WTC11 (cell line): ENCODE results near the gene FASTK. TPM values are rescaled to one million over a fixed set of nuclear protein-coding genes. Genes with fewer than 3 reads are reported as not detected.

Experiments
- AR ChIP-seq: fragments of 250-450 bp; sonication (Bioruptor Pico); IDR thresholded peaks from 2 replicates; pipeline ENCODE4 v1.9.0; 2021; ENCODE audit warnings: mild to moderate bottlenecking
- ATF3 ChIP-seq: sonication (generic); formaldehyde crosslinking; conservative IDR thresholded peaks from 2 replicates; pipeline ENCODE4 v1.8.1; 2022; ENCODE audit warnings: mild to moderate bottlenecking, missing genetic modification reagents
- ATF6 ChIP-seq: sonication (generic); formaldehyde crosslinking; IDR thresholded peaks from 2 replicates; pipeline ENCODE4 v1.8.1; 2023; ENCODE audit warnings: mild to moderate bottlenecking, missing genetic modification reagents
- CDX4 ChIP-seq: fragments of 250-450 bp; sonication (Bioruptor Pico); IDR thresholded peaks from 2 replicates; pipeline ENCODE4 v1.9.0; 2021; ENCODE audit warnings: moderate library complexity, mild to moderate bottlenecking, inconsistent platforms, borderline replicate concordance
- E2F1 ChIP-seq: sonication (generic); formaldehyde crosslinking; IDR thresholded peaks from 2 replicates; pipeline ENCODE4 v1.8.0; 2022; ENCODE audit warnings: mild to moderate bottlenecking, missing genetic modification reagents
- E2F5 ChIP-seq: sonication (generic); formaldehyde crosslinking; IDR thresholded peaks from 2 replicates; pipeline ENCODE4 v1.8.1; 2022; ENCODE audit warnings: mild to moderate bottlenecking, moderate library complexity, missing genetic modification reagents
- ERG ChIP-seq: fragments of 250-450 bp; sonication (Bioruptor Pico); IDR thresholded peaks from 2 replicates; pipeline ENCODE4 v1.8.0; 2021; ENCODE audit warnings: mild to moderate bottlenecking
- FOXK1 ChIP-seq: sonication (generic); formaldehyde crosslinking; IDR thresholded peaks from 2 replicates; pipeline ENCODE4 v1.8.0; 2022; ENCODE audit warnings: mild to moderate bottlenecking, moderate library complexity, missing genetic modification reagents
- GRHL2 ChIP-seq: fragments of 250-450 bp; sonication (Bioruptor Pico); IDR thresholded peaks from 2 replicates; pipeline ENCODE4 v1.8.0; 2022; ENCODE audit warnings: mild to moderate bottlenecking, moderate library complexity; ENCODE audit not compliant: insufficient replicate concordance, severe bottlenecking
- HMGA2 ChIP-seq: fragments of 250-450 bp; sonication (Bioruptor Pico); IDR thresholded peaks from 2 replicates; pipeline ENCODE4 v1.4.0; 2021; ENCODE audit warnings: mild to moderate bottlenecking, moderate library complexity
- IRF1 ChIP-seq: sonication (generic); formaldehyde crosslinking; IDR thresholded peaks from 2 replicates; pipeline ENCODE4 v1.8.0; 2023; ENCODE audit warnings: missing genetic modification reagents
- IRF2 ChIP-seq: sonication (generic); formaldehyde crosslinking; IDR thresholded peaks from 2 replicates; pipeline ENCODE4 v1.8.0; 2022; ENCODE audit warnings: low read depth, missing genetic modification reagents, borderline replicate concordance
- JUN ChIP-seq: sonication (generic); formaldehyde crosslinking; IDR thresholded peaks from 2 replicates; pipeline ENCODE4 v1.8.0; 2023; ENCODE audit warnings: mild to moderate bottlenecking, missing genetic modification reagents
- KAT7 ChIP-seq: sonication (generic); formaldehyde crosslinking; IDR thresholded peaks from 2 replicates; pipeline ENCODE4 v1.8.1; 2023; ENCODE audit warnings: missing genetic modification reagents, mild to moderate bottlenecking, borderline replicate concordance
- MLX ChIP-seq: sonication (generic); formaldehyde crosslinking; IDR thresholded peaks from 2 replicates; pipeline ENCODE4 v1.8.1; 2023; ENCODE audit warnings: mild to moderate bottlenecking, missing genetic modification reagents, moderate library complexity
- NFYB ChIP-seq: sonication (generic); formaldehyde crosslinking; conservative IDR thresholded peaks from 2 replicates; pipeline ENCODE4 v1.8.0; 2022; ENCODE audit warnings: low read depth, missing genetic modification reagents
- NR1H2 ChIP-seq: sonication (generic); formaldehyde crosslinking; IDR thresholded peaks from 2 replicates; pipeline ENCODE4 v1.9.0; 2021; ENCODE audit warnings: mild to moderate bottlenecking, moderate library complexity, missing genetic modification reagents
- NR2C2 ChIP-seq: sonication (generic); formaldehyde crosslinking; IDR thresholded peaks from 2 replicates; pipeline ENCODE4 v1.8.0; 2022; ENCODE audit warnings: mild to moderate bottlenecking, missing genetic modification reagents
- RELA ChIP-seq: sonication (generic); formaldehyde crosslinking; IDR thresholded peaks from 2 replicates; pipeline ENCODE4 v1.8.1; 2022; ENCODE audit warnings: missing genetic modification reagents, mild to moderate bottlenecking, borderline replicate concordance
- SMAD3 ChIP-seq: sonication (generic); formaldehyde crosslinking; IDR thresholded peaks from 2 replicates; pipeline ENCODE4 v1.8.0; 2022; ENCODE audit warnings: missing genetic modification reagents, mild to moderate bottlenecking, borderline replicate concordance
- TEAD4 ChIP-seq: sonication (generic); formaldehyde crosslinking; IDR thresholded peaks from 2 replicates; pipeline ENCODE4 v1.8.0; 2022; ENCODE audit warnings: mild to moderate bottlenecking, missing genetic modification reagents
- ZBTB21 ChIP-seq: sonication (generic); formaldehyde crosslinking; IDR thresholded peaks from 2 replicates; pipeline ENCODE4 v1.8.1; 2023; ENCODE audit warnings: mild to moderate bottlenecking, missing genetic modification reagents, borderline replicate concordance
- ZMAT4 ChIP-seq: fragments of 250-450 bp; sonication (Bioruptor Pico); IDR thresholded peaks from 2 replicates; pipeline ENCODE4 v1.9.0; 2021; ENCODE audit warnings: mild to moderate bottlenecking
- ZNF423 ChIP-seq: fragments of 250-450 bp; sonication (Bioruptor Pico); IDR thresholded peaks from 2 replicates; pipeline ENCODE4 v2.1.2; 2022; ENCODE audit warnings: mild to moderate bottlenecking, moderate library complexity
- ZNF512 ChIP-seq: sonication (generic); formaldehyde crosslinking; IDR thresholded peaks from 2 replicates; pipeline ENCODE4 v1.8.1; 2022; ENCODE audit warnings: missing genetic modification reagents, borderline replicate concordance
- total RNA-seq: library from RNA; stranded (reverse); gene quantifications from 3 replicates; pipeline ENCODE4 v1.2.3, GENCODE V29; 2021

The FASTK gene
- total RNA-seq, 1 experiment from 2014 or later, result 70.2 TPM

- no peak for TF ChIP-seq ZNF512 (CRISPR knock-in tag)
- no peak for TF ChIP-seq ERG (CRISPR knock-in tag)
- TF ChIP-seq NFYB (CRISPR knock-in tag), result peak; percentile 44; the same call in 1 of the 2 replicates
- TF ChIP-seq ZBTB21 (CRISPR knock-in tag), result no peak
- TF ChIP-seq E2F1 (CRISPR knock-in tag), result no peak
- no peak for TF ChIP-seq MLX (CRISPR knock-in tag)
- TF ChIP-seq SMAD3, result no peak
- no peak for TF ChIP-seq NR2C2
- TF ChIP-seq KAT7 (CRISPR knock-in tag), result no peak
- no peak for TF ChIP-seq IRF1
- TF ChIP-seq FOXK1 (CRISPR knock-in tag), result peak; percentile 45; the same call in 1 of the 2 replicates
- TF ChIP-seq AR (CRISPR knock-in tag), result no peak
- no peak for TF ChIP-seq NR1H2
- no peak for TF ChIP-seq HMGA2 (CRISPR knock-in tag)
- no peak for TF ChIP-seq ZMAT4 (CRISPR knock-in tag)
- TF ChIP-seq ATF6, result no peak
- TF ChIP-seq CDX4 (CRISPR knock-in tag), result no peak
- no peak for TF ChIP-seq ATF3 (CRISPR knock-in tag)
- no peak for TF ChIP-seq IRF2 (CRISPR knock-in tag)
- TF ChIP-seq ZNF423, result no peak
- no peak for TF ChIP-seq GRHL2 (CRISPR knock-in tag)
- TF ChIP-seq JUN, result no peak
- TF ChIP-seq E2F5, result no peak
- no peak for TF ChIP-seq RELA (CRISPR knock-in tag)
- no peak for TF ChIP-seq TEAD4
Observed at GRCh38 chr7:151085691-151086620, 5.3 kb upstream of the FASTK start, which contains the start of gene AGAP3 (continued).
